ENCODE data around the gene HSD11B1.

Gene HSD11B1

GRCh38 chr1:209704584-209704983 is at the start of gene HSD11B1:
HSD11B1 (plus strand) TSS chr1:209704846; CDS start chr1:209704943, 97 bp downstream.
- no peak for DNase-seq (ENCODE audit: low read depth in 2 of 2, low spot score in 1 of 2)

GRCh38 chr1:209655411-209656231 is 49.0 kb upstream of the HSD11B1 start:
- DNase-seq (ENCODE audit: low read depth in 2 of 2, low spot score in 1 of 2): no peak

- no peak for DNase-seq (ENCODE audit: low read depth in 2 of 2, low spot score in 1 of 2)
Measured at GRCh38 chr1:209657140-209657879, 47.3 kb upstream of the HSD11B1 start.

- no peak for DNase-seq (ENCODE audit: low read depth in 2 of 2, low spot score in 1 of 2)
Measured at GRCh38 chr1:209657918-209658317, 46.7 kb upstream of the HSD11B1 start.

GRCh38 chr1:209659909-209660308 is 44.7 kb upstream of the HSD11B1 start:
- no peak for DNase-seq (ENCODE audit: low read depth in 2 of 2, low spot score in 1 of 2)

GRCh38 chr1:209661071-209661470 is 43.6 kb upstream of the HSD11B1 start:
- no peak for DNase-seq (ENCODE audit: low read depth in 2 of 2, low spot score in 1 of 2)

GRCh38 chr1:209662879-209663327 is 41.7 kb upstream of the HSD11B1 start:
- no peak for DNase-seq (ENCODE audit: low read depth in 2 of 2, low spot score in 1 of 2)

- DNase-seq (ENCODE audit: low read depth in 2 of 2, low spot score in 1 of 2): no peak
Measured at GRCh38 chr1:209667103-209667502, 37.5 kb upstream of the HSD11B1 start.

GRCh38 chr1:209667708-209668107 is 36.9 kb upstream of the HSD11B1 start:
- DNase-seq (ENCODE audit: low read depth in 2 of 2, low spot score in 1 of 2): no peak

- no peak for DNase-seq (ENCODE audit: low read depth in 2 of 2, low spot score in 1 of 2)
Measured at GRCh38 chr1:209670441-209671082, 34.1 kb upstream of the HSD11B1 start.

- no peak for DNase-seq (ENCODE audit: low read depth in 2 of 2, low spot score in 1 of 2)
Measured at GRCh38 chr1:209672705-209673630, 31.7 kb upstream of the HSD11B1 start.

- no peak for DNase-seq (ENCODE audit: low read depth in 2 of 2, low spot score in 1 of 2)
Measured at GRCh38 chr1:209673631-209674417, 30.8 kb upstream of the HSD11B1 start.

- no peak for DNase-seq (ENCODE audit: low read depth in 2 of 2, low spot score in 1 of 2)
Measured at GRCh38 chr1:209674957-209675564, 29.6 kb upstream of the HSD11B1 start, which contains the start of gene G0S2. G0S2 (plus strand) TSS chr1:209675412; CDS start chr1:209675685, 273 bp downstream.

- no peak for DNase-seq (ENCODE audit: low read depth in 2 of 2, low spot score in 1 of 2)
Measured at GRCh38 chr1:209675565-209676154, 29.0 kb upstream of the HSD11B1 start.

- no peak for DNase-seq (ENCODE audit: low read depth in 2 of 2, low spot score in 1 of 2)
Measured at GRCh38 chr1:209678981-209679539, 25.6 kb upstream of the HSD11B1 start.

GRCh38 chr1:209685821-209686220 is 18.8 kb upstream of the HSD11B1 start:
- no peak for DNase-seq (ENCODE audit: low read depth in 2 of 2, low spot score in 1 of 2)

- no peak for DNase-seq (ENCODE audit: low read depth in 2 of 2, low spot score in 1 of 2)
Measured at GRCh38 chr1:209686322-209686721, 18.3 kb upstream of the HSD11B1 start.

- no peak for DNase-seq (ENCODE audit: low read depth in 2 of 2, low spot score in 1 of 2)
Measured at GRCh38 chr1:209688746-209689234, 15.9 kb upstream of the HSD11B1 start.
